IPS DF 19.7 (cell line): ENCODE data around the gene KCTD10.
"Not testable (repeated sequence)": the region's sequence is repeated elsewhere in the genome, so short reads cannot be mapped to it uniquely, and the experiment has no call there.

ENCODE experiments used
- DNase-seq: peaks from one replicate; pipeline ENCODE4 v3.0.0-alpha.2; 2013; ENCODE audit warnings: low read depth, low spot score

Gene KCTD10

DNA sequence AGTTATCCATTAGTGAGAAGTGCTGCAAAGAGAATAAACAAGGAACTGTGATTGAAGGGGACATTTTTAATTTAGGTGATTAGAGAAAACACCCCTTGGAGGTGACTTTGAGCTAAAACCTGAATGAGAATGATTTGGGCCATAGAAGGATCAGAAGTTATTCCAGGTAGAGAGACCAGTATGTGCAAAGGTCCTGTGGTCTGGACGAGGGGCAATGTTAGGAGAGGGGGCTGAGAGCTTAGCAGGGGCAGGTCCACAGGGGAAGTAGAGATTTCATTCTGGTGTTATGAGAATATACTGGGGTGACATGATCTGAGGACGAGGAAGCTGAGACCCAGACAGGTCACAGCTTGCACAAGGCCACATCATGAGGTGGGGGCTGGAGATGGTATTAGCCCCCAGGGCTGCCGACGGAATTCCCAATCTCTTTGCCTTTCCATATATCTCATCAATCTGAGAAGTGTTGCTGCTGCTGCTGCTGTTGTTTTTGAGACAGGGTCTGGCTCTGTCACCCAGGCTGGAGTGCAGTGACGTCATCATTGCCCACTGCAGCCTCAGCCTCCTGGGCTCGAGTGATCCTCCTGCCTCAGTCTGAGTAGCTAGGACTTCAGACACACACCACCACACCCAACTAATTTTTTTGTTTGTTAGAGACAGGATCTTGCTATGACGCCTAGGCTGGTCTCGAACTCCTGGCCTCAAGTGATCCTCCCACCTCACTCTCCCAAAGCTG lies 55.6 kb downstream of the KCTD10 start:
- no peak for DNase-seq

DNA sequence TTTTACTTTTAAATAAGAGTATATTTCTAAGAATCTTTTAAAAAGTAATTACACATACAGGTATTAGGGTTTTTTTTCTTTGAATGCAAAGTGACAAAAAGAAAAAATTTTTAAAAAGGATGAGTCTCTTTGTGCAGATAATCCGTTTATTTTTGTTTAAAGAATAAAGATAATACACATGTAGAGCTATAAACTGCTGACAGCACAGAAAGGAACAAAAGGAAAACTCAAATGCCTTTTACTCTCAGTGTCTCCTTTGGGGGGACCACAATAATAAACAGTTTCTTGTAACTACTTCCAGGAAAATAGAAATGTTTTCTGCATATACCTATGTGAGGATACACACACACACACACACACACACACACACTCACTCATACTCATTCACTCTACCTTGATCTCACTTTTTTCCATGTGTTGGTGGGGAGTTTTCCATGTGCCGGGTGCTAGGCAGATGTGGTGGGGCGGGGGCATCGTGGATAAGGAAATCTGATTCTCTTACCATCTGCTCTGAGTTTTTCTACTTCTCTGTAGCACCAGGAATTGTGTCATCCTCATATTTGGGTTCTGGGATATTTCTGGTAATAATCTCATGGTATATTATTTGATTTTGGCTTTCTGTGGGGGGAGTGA lies 58.1 kb downstream of the KCTD10 start:
- no peak for DNase-seq

DNA sequence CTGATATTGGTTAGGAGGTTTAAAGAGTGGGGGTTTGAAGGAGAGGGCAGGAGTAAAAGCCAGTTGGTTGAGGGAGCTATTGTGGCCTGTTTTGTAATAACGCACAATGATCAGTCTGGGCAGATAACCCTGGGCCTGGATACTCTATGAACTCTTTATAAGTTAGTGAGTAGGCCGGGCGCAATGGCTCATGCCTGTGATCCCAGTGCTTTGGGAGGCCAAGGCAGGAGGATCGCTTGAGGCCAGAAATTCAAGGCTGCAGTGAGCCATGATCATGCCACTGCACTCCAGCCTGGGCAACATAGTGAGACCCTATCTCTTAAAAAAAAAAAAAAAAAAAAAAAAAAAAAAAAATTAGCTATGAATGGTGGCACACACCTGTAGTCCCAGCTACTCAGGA lies 71.0 kb downstream of the KCTD10 start:
- not testable (repeated sequence) for DNase-seq

DNA sequence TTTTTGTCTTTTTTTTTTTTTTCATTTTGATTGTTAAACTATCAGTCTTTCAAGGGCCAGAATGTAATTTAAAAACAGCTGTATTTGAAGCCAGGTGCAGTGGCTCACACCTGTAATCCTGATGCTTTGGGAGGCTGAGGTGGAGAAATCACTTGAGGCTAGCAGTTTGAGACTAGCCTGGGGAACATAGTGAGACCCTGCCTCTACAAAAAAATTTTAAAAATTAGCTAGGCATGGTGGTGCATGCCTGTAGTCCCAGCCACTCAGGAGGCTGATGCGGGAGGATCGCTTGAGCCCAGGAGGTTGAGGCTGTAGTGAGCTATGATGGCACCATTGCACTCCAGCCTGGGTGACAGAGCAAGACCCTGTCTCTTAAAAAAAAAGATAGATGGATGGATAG lies 72.3 kb downstream of the KCTD10 start:
- not testable (repeated sequence) for DNase-seq
